OCI-LY3 (cell line): Measurements from ENCODE around the gene ASMTL.
"Not testable (repeated sequence)": the region's sequence is repeated elsewhere in the genome, so short reads cannot be mapped to it uniquely, and the experiment has no call there.

ENCODE experiments used
- H2AFZ ChIP-seq: fragments of 200-600, 300-600 bp; shearing (Covaris generic); 2 replicates; pipeline ENCODE4 v1.6.0; 2014; ENCODE audit warnings: antibody characterized with exemption, low read depth, low read length
- H3K27ac ChIP-seq: fragments of 200-600, 300-600 bp; sonication (generic); 2 replicates; pipeline ENCODE4 v1.5.1; 2014; ENCODE audit warnings: mild to moderate bottlenecking, low read length, moderate library complexity, mixed read lengths
- H3K27me3 ChIP-seq: fragments of 200-600, 300-600 bp; sonication (generic); 2 replicates; pipeline ENCODE4 v1.6.1; 2014; ENCODE audit warnings: low read depth, low read length, mixed read lengths
- H3K36me3 ChIP-seq: fragments of 200-600, 300-600 bp; sonication (generic); replicated peaks from 2 replicates; pipeline ENCODE3; 2014; ENCODE audit warnings: low read depth, low read length, mixed read lengths
- H3K4me1 ChIP-seq: fragments of 300-600, 200-600 bp; sonication (generic); 2 replicates; pipeline ENCODE4 v1.6.1; 2014; ENCODE audit warnings: low read length, mixed read lengths
- H3K4me2 ChIP-seq: fragments of 200-600, 300-600 bp; sonication (generic); 2 replicates; pipeline ENCODE4 v1.6.1; 2014; ENCODE audit warnings: low read length, mixed read lengths
- H3K4me3 ChIP-seq: fragments of 300-600, 200-600 bp; sonication (generic); 2 replicates; pipeline ENCODE4 v1.5.1; 2014; ENCODE audit warnings: antibody characterized with exemption, mild to moderate bottlenecking, low read length, moderate library complexity
- H3K79me2 ChIP-seq: fragments of 300-600, 200-600 bp; shearing (Covaris generic); 2 replicates; pipeline ENCODE4 v1.6.1; 2014; ENCODE audit warnings: mild to moderate bottlenecking, low read length, mixed read lengths
- H3K9ac ChIP-seq: fragments of 300-600, 200-600 bp; shearing (Covaris generic); 2 replicates; pipeline ENCODE4 v1.6.0; 2014; ENCODE audit warnings: mild to moderate bottlenecking, low read length, moderate library complexity
- H3K9me3 ChIP-seq: fragments of 200-600, 300-600 bp; shearing (Covaris generic); 2 replicates; pipeline ENCODE4 v1.6.1; 2014; ENCODE audit warnings: low read length, mixed read lengths; ENCODE audit not compliant: insufficient read depth
- H4K20me1 ChIP-seq: fragments of 200-600, 300-600 bp; sonication (generic); 2 replicates; pipeline ENCODE4 v1.6.1; 2016; ENCODE audit warnings: low read length, mixed read lengths; ENCODE audit not compliant: insufficient read depth
- EZH2phosphoT487 ChIP-seq: fragments of 200-600 bp; shearing (Covaris generic); IDR thresholded peaks from 2 replicates; pipeline ENCODE4 v1.6.1; 2018; ENCODE audit warnings: antibody characterized with exemption, mixed run types, low read depth
- TF ChIP-seq, protein P1 (sequence below): fragments of 200-600, 300-600 bp; sonication (generic); IDR thresholded peaks from 2 replicates; pipeline ENCODE4 v1.5.1; 2014; ENCODE audit warnings: antibody characterized with exemption, low read length, low read depth

Gene ASMTL

DNA sequence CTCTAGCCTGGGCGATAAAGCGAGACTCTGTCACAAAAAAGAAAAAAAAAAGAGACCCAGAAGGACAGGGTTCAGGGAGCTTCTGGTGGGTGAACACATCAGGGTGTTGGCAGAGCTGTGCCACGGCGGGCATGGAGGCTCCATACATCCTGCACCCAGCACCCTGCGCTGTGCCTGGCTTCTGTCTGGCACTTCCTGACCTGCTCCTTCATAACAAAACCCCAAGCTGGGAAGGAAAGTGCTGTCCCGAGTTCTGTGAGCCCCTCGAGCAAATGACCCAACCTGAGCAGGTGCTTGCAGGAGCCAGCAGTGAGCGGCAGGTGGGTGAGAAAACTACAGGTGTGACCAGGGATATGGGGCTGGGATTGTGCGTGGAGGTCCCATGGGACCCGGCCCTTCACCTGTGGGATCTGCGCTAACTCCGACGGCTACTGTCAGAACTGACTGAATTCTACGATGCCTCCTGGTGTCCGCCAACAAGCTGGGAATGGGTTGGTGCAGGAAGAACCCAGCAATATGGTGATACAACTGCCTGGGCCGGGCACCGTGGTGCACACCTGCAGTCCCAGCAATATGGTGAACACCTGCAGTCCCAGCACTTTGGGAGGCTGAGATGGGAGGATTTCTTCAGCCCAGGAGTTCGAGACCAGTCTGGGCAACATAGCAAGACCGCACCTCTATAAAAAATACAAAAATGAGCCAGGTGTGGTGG, 18.9 kb downstream of the ASMTL start:
- H3K36me3 ChIP-seq = peaks cover 57% of the 10 kb centered on the region
- H3K9me3 ChIP-seq = no peaks in the 10 kb centered on the region
- no peaks in the 10 kb centered on the region for H3K4me1 ChIP-seq

DNA sequence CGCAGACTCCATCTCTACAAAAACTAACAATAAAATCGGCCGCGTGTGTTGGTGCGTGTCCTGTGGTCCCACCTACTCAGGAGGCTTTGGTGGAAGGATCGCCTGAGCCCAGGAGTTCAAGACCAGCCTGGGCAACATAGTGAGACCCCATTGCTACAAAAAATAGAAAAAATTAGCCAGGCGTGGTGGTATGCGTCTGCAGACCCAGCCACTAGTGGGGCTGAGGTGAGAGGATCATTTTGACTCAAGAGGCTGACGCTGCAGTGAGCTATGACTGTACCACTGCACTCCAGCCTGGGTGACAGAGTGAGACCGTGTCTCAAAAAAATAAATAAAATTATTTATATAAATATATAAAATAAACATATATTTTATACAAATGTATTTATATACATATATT, 22.3 kb downstream of the ASMTL start:
- Histone ChIP-seq H3K4me3 (no peak overlapping the region), H3K9ac (no peak overlapping the region), H3K27me3 (no peaks in the 10 kb centered on the region), H3K27ac (no peak overlapping the region), H3K79me2 (no peaks in the 10 kb centered on the region), H3K4me2 (no peak overlapping the region), H3K36me3 (peaks cover 57% of the 10 kb centered on the region), H3K4me1 (no peaks in the 10 kb centered on the region), H4K20me1 (no peaks in the 10 kb centered on the region), H2AFZ (no peak overlapping the region), H3K9me3 (no peaks in the 10 kb centered on the region)
- TF ChIP-seq, protein P1, sequence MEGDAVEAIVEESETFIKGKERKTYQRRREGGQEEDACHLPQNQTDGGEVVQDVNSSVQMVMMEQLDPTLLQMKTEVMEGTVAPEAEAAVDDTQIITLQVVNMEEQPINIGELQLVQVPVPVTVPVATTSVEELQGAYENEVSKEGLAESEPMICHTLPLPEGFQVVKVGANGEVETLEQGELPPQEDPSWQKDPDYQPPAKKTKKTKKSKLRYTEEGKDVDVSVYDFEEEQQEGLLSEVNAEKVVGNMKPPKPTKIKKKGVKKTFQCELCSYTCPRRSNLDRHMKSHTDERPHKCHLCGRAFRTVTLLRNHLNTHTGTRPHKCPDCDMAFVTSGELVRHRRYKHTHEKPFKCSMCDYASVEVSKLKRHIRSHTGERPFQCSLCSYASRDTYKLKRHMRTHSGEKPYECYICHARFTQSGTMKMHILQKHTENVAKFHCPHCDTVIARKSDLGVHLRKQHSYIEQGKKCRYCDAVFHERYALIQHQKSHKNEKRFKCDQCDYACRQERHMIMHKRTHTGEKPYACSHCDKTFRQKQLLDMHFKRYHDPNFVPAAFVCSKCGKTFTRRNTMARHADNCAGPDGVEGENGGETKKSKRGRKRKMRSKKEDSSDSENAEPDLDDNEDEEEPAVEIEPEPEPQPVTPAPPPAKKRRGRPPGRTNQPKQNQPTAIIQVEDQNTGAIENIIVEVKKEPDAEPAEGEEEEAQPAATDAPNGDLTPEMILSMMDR = no peak
- TF ChIP-seq EZH2phosphoT487 = no peak

More for the DNA sequence above, 18.9 kb downstream of the ASMTL start:
- Histone ChIP-seq H3K4me2 (no peak overlapping the region), H3K4me3 (no peak overlapping the region), H3K27me3 (no peaks in the 10 kb centered on the region), H2AFZ (no peak overlapping the region), H4K20me1 (no peaks in the 10 kb centered on the region), H3K9ac (no peak overlapping the region), H3K79me2 (0 out of 2 replicates have a peak, but pooled peaks cover 4% of the 10 kb centered on the region), H3K27ac (no peak overlapping the region)
- no peak for TF ChIP-seq EZH2phosphoT487
- TF ChIP-seq, protein P1 = no peak

DNA sequence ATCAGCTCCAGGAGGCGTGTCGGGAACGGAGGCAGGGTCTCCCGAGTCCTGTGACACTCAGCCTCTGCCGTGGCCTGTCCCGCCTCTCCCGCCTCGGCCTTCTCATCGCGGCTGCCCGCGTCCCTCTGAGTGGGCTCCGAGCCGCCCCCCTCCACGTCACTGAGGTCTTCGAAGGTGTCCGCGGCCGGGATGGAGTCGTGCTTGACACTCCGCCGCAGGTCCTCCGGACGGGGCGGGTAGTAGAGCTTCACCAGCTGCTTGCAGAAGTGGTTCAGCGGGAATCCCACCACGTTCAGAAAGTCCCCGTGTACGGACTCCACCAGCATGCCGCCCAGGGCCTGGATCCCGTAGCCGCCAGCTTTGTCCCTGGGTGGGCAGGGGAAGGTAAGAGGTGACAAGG, 25.0 kb downstream of the ASMTL start:
- Histone ChIP-seq H3K79me2 (no peaks in the 10 kb centered on the region), H3K27me3 (no peaks in the 10 kb centered on the region), H4K20me1 (no peaks in the 10 kb centered on the region), H3K27ac (no peak overlapping the region), H3K4me2 (no peak overlapping the region), H2AFZ (no peak overlapping the region), H3K4me3 (no peak overlapping the region), H3K9me3 (peaks cover 5% of the 10 kb centered on the region; the same call in 1 of the 2 replicates), H3K9ac (no peak overlapping the region), H3K36me3 (peaks cover 67% of the 10 kb centered on the region), H3K4me1 (no peaks in the 10 kb centered on the region)
- no peak for TF ChIP-seq EZH2phosphoT487
- TF ChIP-seq, protein P1 = no peak

GRCh38 chrX:1426321-1426720, 26.4 kb downstream of the ASMTL start:
- not testable (repeated sequence) for H3K79me2 ChIP-seq, H3K9ac ChIP-seq, H3K4me2 ChIP-seq, H2AFZ ChIP-seq, H3K27me3 ChIP-seq, H3K4me3 ChIP-seq, H3K27ac ChIP-seq, H3K4me1 ChIP-seq, H4K20me1 ChIP-seq
- Histone ChIP-seq H3K9me3 (peaks cover 19% of the 10 kb centered on the region), H3K36me3 (peaks cover 75% of the 10 kb centered on the region)
